Measurements from ENCODE around the gene MRPS25. TPM values are rescaled to one million over a fixed set of nuclear protein-coding genes. Genes with fewer than 3 reads are reported as not detected.

The MRPS25 gene
- total and polyA plus RNA-seq, 9 of the 15 experiments (the other 6 are each of a cell fraction or from before 2014, with no cell fraction given) = 34.3 to 129 (median 78.2) TPM

DNA sequence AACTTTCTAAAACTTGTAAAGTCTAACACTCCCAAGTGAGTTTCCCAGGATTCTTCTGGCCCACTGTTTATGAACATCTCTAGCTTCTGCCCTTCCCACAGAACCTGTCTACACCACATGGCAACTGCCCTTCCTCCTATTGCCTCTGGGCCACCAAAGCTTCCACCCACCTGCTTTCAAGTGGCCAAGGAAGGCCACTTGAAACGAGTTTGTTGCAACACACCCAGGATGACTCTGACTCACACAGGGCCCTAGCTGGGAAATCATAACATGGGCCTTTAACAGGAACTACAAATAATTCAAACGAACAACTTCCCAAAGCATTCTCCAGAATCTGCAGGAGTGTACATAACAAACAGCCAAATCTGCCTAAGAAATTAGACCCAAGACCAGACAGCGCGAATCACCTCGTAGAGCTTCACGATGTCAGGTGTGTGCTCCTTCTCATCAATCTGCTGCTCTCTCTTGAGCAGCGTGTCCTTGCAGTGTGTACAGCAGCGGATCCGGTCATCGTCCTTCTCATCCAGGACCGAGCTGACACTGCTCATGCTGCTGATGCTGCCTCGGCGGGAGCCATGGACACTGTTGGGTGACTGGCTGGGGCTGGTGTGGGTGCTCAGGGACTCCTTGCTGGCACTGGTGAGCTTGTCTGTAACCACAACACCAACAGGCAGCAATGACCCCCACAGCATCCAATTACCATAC, 17.0 kb upstream of the MRPS25 start:
- Histone ChIP-seq H3K4me2 (ENCODE audit: insufficient read depth, low read length) (no peak overlapping the region), H3K9me1 (ENCODE audit: control insufficient read depth, insufficient read depth, low read length) (no peaks in the 10 kb centered on the region), H3K27ac (ENCODE audit: extremely low read depth, low read depth, low read length) (no peak overlapping the region), H3K4me1 (replicated peaks in 1 of 2; ENCODE audit: control insufficient read depth in 2 of 2, insufficient read depth in 2 of 2, low read length in 2 of 2) (no peaks in the 10 kb centered on the region), H4K20me1 (replicated peaks; ENCODE audit: control insufficient read depth, insufficient read depth, low read length) (no peaks in the 10 kb centered on the region), H3K27me3 (ENCODE audit: control insufficient read depth in 2 of 2, insufficient read depth in 2 of 2, low read length in 2 of 2) (no peaks in the 10 kb centered on the region), H3K36me3 (ENCODE audit: control insufficient read depth, insufficient read depth, low read length) (peaks cover 94% of the 10 kb centered on the region), H3K79me2 (ENCODE audit: control insufficient read depth, insufficient read depth, low read length) (no peaks in the 10 kb centered on the region), H2AFZ (ENCODE audit: low read depth, low read length) (no peak overlapping the region), H3K9ac (ENCODE audit: insufficient read depth in 1 of 2, low read depth in 2 of 2, low read length in 2 of 2) (no peak overlapping the region; a peak in 1 of 4 replicates), H3K4me3 (no peak overlapping the region), H3K9me3 (replicated peaks; ENCODE audit: control insufficient read depth, insufficient read depth, low read depth, low read length) (no peaks in the 10 kb centered on the region)
- ATAC-seq (no peak), DNase-seq (ENCODE audit: extremely low read depth in 1 of 4, low spot score in 3 of 4) (no peak), FAIRE-seq (no peak)
- ChIA-PET POLR2A (interaction anchor here (1.1 to 4.1 kb wide), 5 partner anchors 10 to 17 kb away, joined by 3 to 24 read pairs (median 8); partner anchors contain the start of genes MRPS25 and RBSN), CTCF (ENCODE audit: low intra/inter-chr PET ratio) (no interaction called here)
- TF ChIP-seq CBFA2T3 (IDR thresholded peaks at IDR 0.05) (no peak), NONO (IDR thresholded peaks at IDR 0.05; ENCODE audit: low read depth in 2 of 2, low read length in 1 of 2) (no peak), FOSL1 (tag; conservative IDR thresholded peaks at IDR 0.05) (no peak), SMARCE1 (IDR thresholded peaks at IDR 0.05) (no peak), ZNF324 (CRISPR knock-in tag; IDR thresholded peaks at IDR 0.05) (no peak), CBX2 (IDR thresholded peaks at IDR 0.05; ENCODE audit: insufficient read depth, low read length, poor library complexity, severe bottlenecking) (no peak)
- TF ChIP-seq, protein P1, sequence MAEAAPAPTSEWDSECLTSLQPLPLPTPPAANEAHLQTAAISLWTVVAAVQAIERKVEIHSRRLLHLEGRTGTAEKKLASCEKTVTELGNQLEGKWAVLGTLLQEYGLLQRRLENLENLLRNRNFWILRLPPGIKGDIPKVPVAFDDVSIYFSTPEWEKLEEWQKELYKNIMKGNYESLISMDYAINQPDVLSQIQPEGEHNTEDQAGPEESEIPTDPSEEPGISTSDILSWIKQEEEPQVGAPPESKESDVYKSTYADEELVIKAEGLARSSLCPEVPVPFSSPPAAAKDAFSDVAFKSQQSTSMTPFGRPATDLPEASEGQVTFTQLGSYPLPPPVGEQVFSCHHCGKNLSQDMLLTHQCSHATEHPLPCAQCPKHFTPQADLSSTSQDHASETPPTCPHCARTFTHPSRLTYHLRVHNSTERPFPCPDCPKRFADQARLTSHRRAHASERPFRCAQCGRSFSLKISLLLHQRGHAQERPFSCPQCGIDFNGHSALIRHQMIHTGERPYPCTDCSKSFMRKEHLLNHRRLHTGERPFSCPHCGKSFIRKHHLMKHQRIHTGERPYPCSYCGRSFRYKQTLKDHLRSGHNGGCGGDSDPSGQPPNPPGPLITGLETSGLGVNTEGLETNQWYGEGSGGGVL (CRISPR knock-in tag; IDR thresholded peaks at IDR 0.05) = no peak
- intact Hi-C loops (cut with micrococcal nuclease) = no loop called here
- in situ Hi-C loops (cut with MboI) = no loop called here
- BruUV-seq (replicated peaks) = no TSS peak
- WGBS (ENCODE audit: insufficient coverage, low coverage, missing lambda C conversion rate) = 90% methylated on average over 13 of the region's 13 CpGs

Measured in K562 (cell line).